K562 (cell line): ENCODE results near the gene BRPF1. TPM values are rescaled to one million over a fixed set of nuclear protein-coding genes. Genes with fewer than 3 reads are reported as not detected.
A peak's percentile ranks its signal among the peaks of the same experiment; 100 is the strongest.

Source experiments
- BMI1 ChIP-seq: fragments of 150-350 bp; IDR thresholded peaks from 2 replicates; pipeline ENCODE4 v1.6.1; 2014; ENCODE audit warnings: low read length
- CAMTA2 ChIP-seq: fragments of 250-450 bp; sonication (Bioruptor Pico); conservative IDR thresholded peaks from 2 replicates; pipeline ENCODE4 v1.5.1; 2022
- FOXJ3 ChIP-seq: sonication (generic); formaldehyde crosslinking; IDR thresholded peaks from 2 replicates; pipeline ENCODE4 v1.4.0; 2020; ENCODE audit warnings: mild to moderate bottlenecking, missing genetic modification reagents
- HMGN3 ChIP-seq: IDR thresholded peaks from 2 replicates; pipeline ENCODE4 v1.6.1; 2011; ENCODE audit warnings: borderline replicate concordance, low read depth, mild to moderate bottlenecking, mixed read lengths, low read length; ENCODE audit not compliant: insufficient read length; ENCODE audit errors: extremely low read depth
- HNRNPUL1 ChIP-seq: fragments of 200-400 bp; formaldehyde crosslinking; IDR thresholded peaks from 2 replicates; pipeline ENCODE4 v1.6.1; 2017; ENCODE audit warnings: low read length
- MLLT1 ChIP-seq, 2 experiments: fragments of 450-650 bp; IDR thresholded peaks; 2 replicates each; pipeline ENCODE4 v1.6.1; 2016
- MLX ChIP-seq, 2 experiments: fragments of 450-650 bp in 1 of 2; sonication (generic) in 1 of 2; formaldehyde crosslinking; conservative IDR thresholded peaks; 2 replicates each; pipeline versions ENCODE4 v1.4.0 to v1.8.1; 2020 to 2022; ENCODE audit warnings: mild to moderate bottlenecking in 1 of 2, missing genetic modification reagents in 1 of 2
- POLR2A ChIP-seq: fragments of 450-650 bp; conservative IDR thresholded peaks from 2 replicates; pipeline ENCODE4 v1.6.1; 2016
- SMARCB1 ChIP-seq: IDR thresholded peaks from 2 replicates; pipeline ENCODE4 v1.6.1; 2011; ENCODE audit warnings: improper control_type of control experiment, low read depth; ENCODE audit not compliant: insufficient read length
- ZKSCAN3 ChIP-seq: fragments of 250-450 bp; sonication (Bioruptor Pico); IDR thresholded peaks from 2 replicates; pipeline ENCODE4 v1.4.0; 2020
- ZKSCAN8 ChIP-seq: fragments of 200-800 bp; sonication (Bioruptor generic); IDR thresholded peaks from 2 replicates; pipeline ENCODE4 v1.6.1; 2016; ENCODE audit warnings: missing genetic modification characterization, missing compliant biosample characterization
- ZNF282 ChIP-seq: sonication (generic); formaldehyde crosslinking; IDR thresholded peaks from 2 replicates; pipeline ENCODE4 v1.8.1; 2023; ENCODE audit warnings: missing genetic modification reagents
- ZNF785 ChIP-seq: fragments of 250-450 bp; sonication (Bioruptor Pico); IDR thresholded peaks from 2 replicates; pipeline ENCODE4 v1.4.0; 2020; ENCODE audit warnings: mild to moderate bottlenecking
- polyA plus RNA-seq, 8 experiments: library from polyadenylated mRNA; depleted of rRNA in 4 of 8; stranded (reverse) in 5 of 8; unstranded in 3 of 8; fragments of >200 nt; fragmentation: Nextera tagmentation in 2 of 8; fragmentation: Illumina TruSeq in 1 of 8; extraction: Ambion mirVana in 2 of 8; extraction: Trizol in 1 of 8; gene quantifications; 2 replicates each; pipeline versions ENCODE4 v1.2.1 to v1.2.3, GENCODE V29; 2011 to 2014; ENCODE audit warnings: inconsistent platforms in 1 of 8, missing spikeins in 1 of 8
- total RNA-seq, 7 experiments: library from RNA; depleted of rRNA in 6 of 7; stranded (reverse); fragments of >200 nt in 6 of 7; fragmentation: Illumina TruSeq in 2 of 7; extraction: Trizol in 2 of 7; gene quantifications; 2 replicates each; pipeline versions ENCODE4 v1.2.1 to v1.2.3, GENCODE V29; 2011 to 2021; ENCODE audit warnings: low replicate concordance in 1 of 7
- TF ChIP-seq, protein P1 (sequence below), 2 experiments: fragments of 450-650 bp; formaldehyde crosslinking in 1 of 2; IDR thresholded peaks; 2 replicates each; pipeline versions ENCODE4 v1.4.0 to v1.6.1; 2014 to 2020; ENCODE audit warnings: mild to moderate bottlenecking in 2 of 2, borderline replicate concordance in 1 of 2, low read depth in 1 of 2

BRPF1 gene
- total and polyA plus RNA-seq, 9 of the 15 experiments (the other 6 are each of a cell fraction or from before 2014, with no cell fraction given), result 1.1 to 40.2 (median 23.5) TPM

- TF ChIP-seq HMGN3, result no peak
- TF ChIP-seq HNRNPUL1, result no peak
- TF ChIP-seq CAMTA2 (CRISPR knock-in tag), result no peak
- peak; percentile 18 for TF ChIP-seq SMARCB1
- TF ChIP-seq BMI1, result no peak
- TF ChIP-seq ZNF785, result no peak
- no peak for TF ChIP-seq FOXJ3
- TF ChIP-seq ZKSCAN8 (CRISPR knock-in tag), result no peak
- TF ChIP-seq ZNF282 (CRISPR knock-in tag), result no peak
- 0 out of 4 replicates have a peak, but pooled peaks of 1 of the 2 experiments have one; percentile 31 for TF ChIP-seq MLLT1 (IDR thresholded peaks at IDR 0.05)
- TF ChIP-seq, protein P1, sequence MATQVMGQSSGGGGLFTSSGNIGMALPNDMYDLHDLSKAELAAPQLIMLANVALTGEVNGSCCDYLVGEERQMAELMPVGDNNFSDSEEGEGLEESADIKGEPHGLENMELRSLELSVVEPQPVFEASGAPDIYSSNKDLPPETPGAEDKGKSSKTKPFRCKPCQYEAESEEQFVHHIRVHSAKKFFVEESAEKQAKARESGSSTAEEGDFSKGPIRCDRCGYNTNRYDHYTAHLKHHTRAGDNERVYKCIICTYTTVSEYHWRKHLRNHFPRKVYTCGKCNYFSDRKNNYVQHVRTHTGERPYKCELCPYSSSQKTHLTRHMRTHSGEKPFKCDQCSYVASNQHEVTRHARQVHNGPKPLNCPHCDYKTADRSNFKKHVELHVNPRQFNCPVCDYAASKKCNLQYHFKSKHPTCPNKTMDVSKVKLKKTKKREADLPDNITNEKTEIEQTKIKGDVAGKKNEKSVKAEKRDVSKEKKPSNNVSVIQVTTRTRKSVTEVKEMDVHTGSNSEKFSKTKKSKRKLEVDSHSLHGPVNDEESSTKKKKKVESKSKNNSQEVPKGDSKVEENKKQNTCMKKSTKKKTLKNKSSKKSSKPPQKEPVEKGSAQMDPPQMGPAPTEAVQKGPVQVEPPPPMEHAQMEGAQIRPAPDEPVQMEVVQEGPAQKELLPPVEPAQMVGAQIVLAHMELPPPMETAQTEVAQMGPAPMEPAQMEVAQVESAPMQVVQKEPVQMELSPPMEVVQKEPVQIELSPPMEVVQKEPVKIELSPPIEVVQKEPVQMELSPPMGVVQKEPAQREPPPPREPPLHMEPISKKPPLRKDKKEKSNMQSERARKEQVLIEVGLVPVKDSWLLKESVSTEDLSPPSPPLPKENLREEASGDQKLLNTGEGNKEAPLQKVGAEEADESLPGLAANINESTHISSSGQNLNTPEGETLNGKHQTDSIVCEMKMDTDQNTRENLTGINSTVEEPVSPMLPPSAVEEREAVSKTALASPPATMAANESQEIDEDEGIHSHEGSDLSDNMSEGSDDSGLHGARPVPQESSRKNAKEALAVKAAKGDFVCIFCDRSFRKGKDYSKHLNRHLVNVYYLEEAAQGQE (IDR thresholded peaks at IDR 0.05; ENCODE audit: borderline replicate concordance), result peak; percentile 34; the same call in 1 of the 2 replicates
- TF ChIP-seq, protein P1 (CRISPR knock-in tag; IDR thresholded peaks at IDR 0.05; ENCODE audit: low read depth), result no peak
- no peak for TF ChIP-seq MLX (CRISPR knock-in tag; conservative IDR thresholded peaks at IDR 0.05)
- no peak for TF ChIP-seq ZKSCAN3 (CRISPR knock-in tag)
- no peak for TF ChIP-seq POLR2A
These were observed 54.1 kb downstream of the BRPF1 start (continued) for GRCh38 chr3:9785602-9786001.
